ENCODE results near the gene PDE11A.
"Not testable (repeated sequence)": the region's sequence is repeated elsewhere in the genome, so short reads cannot be mapped to it uniquely, and the experiment has no call there.

Gene PDE11A

GRCh38 chr2:178072383-178073301, at the start of gene PDE11A:
PDE11A (minus strand) TSS chr2:178072777; CDS start chr2:178072437, 340 bp downstream.
- no peak for DNase-seq (ENCODE audit: low read depth in 2 of 2)

DNA sequence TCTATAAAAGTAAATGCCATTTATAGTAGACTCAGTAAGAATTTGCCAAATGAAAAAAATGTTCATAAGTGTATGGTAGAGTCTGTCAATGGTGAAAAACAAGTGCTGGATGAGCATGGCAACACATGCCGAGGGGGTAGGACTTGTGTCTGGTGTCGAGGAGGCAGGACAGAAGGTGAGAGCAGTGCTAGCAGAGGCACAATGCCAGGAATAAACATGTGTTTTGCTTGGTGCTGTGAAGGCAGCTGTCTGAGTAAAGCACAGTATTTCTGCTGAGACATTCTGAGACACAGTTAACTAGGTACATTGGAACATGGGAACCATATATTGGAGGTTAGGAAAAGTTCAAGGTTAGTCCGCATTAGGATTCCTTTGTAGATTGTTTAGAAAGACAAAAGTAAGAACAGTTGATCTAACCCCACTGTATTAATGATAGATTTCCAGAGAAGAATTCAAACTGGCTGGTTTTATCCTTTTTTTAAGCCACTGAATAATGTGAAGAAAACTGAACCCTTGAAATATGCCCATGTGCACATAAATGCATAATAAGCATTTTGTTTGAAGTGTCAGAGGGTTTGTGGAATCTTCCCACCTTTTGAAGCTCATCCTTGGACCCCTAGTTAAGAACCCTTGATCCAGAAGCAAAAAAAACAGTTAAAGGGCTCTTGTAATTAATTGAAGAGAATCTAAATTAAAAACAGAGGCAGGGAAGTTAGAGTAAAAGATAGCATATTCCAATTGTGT, 46.8 kb upstream of the PDE11A start:
- no peak for DNase-seq (ENCODE audit: low read depth in 2 of 2)

DNA sequence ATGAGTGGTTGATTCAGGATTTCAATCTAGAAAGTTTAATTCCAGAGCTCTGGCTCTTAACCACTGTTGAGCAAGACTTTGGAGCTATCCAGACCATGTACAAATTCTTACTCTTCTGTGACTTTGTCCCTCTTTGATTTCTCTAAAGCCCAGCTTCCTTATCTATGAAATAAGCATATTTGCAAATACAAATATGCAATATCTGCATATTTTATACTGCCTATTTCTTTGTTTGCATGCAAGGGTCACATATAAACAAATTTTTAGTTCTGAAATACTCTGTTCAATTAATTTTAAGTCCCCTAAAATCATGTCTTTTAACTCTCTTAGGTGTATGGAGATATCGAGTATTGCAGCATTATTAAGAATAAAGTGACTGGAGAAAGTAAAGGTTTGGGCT, 45.1 kb upstream of the PDE11A start:
- no peak for DNase-seq (ENCODE audit: low read depth in 2 of 2)

DNA sequence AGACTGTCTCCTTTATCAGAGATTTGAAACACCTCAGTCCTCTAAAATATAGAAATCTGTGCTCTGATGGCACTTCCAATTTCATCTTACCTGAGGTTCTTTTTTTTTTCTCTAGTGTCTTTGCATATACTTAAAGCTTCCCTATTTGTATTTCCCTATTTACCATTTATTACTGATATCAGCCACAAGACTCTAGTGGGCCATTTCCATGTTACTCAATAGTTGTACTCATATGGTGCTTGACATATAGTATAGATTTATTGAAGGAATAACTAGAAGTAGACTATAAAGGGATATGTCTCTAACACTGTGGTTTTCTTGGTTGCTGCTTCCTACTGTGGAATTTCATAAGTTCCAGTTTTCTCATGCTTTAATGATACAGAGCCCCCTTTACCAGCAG, 42.7 kb upstream of the PDE11A start:
- DNase-seq (ENCODE audit: low read depth in 2 of 2): no peak

DNA sequence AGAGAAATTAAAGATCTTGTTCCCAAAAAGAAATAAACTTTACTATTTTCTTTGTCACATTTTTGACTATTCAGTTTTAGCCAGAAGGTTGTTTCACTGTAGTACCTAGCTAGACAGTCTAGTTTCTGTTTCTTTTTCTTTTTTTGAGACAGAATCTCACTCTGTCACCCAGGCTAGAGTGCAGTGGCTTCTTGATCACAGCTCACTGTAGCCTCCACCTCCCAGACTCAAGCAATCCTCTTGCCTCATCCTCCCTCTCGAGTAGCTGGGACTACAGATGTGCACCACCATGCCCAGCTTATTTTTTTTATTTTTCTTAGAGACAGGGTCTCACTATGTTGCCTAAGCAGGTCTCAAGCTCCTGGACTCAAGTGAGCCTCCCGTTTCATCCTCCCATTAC, 41.9 kb upstream of the PDE11A start:
- no peak for DNase-seq (ENCODE audit: low read depth in 2 of 2)

GRCh38 chr2:178112202-178113152, 39.9 kb upstream of the PDE11A start, which contains the start of gene RBM45:
RBM45 (plus strand) TSS chr2:178112437; CDS start chr2:178112547, 110 bp downstream.
- DNase-seq (ENCODE audit: low read depth in 2 of 2): peak; percentile 59 to 81

DNA sequence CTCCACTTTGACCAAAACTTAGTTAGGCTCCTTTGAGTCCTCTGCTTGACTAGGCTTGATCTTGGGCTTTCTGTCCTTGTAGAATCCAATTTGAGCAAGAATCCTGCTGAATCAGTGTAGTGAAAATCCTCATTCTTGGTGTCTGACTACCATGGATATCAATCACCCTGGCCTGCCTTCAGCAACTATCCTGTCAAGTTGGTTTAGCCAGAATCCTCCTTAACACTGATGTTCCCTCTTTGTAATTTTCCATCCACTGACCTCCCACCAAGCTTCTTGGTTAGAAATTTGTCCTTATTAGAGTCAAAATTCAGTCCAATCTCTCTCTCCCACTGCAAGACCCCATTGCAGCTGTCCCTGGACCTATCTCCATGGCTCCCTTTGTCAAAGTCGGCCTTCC, 39.2 kb upstream of the PDE11A start:
- no peak for DNase-seq (ENCODE audit: low read depth in 2 of 2)

GRCh38 chr2:178110681-178111080, 38.1 kb upstream of the PDE11A start:
- DNase-seq (ENCODE audit: low read depth in 2 of 2): no peak

DNA sequence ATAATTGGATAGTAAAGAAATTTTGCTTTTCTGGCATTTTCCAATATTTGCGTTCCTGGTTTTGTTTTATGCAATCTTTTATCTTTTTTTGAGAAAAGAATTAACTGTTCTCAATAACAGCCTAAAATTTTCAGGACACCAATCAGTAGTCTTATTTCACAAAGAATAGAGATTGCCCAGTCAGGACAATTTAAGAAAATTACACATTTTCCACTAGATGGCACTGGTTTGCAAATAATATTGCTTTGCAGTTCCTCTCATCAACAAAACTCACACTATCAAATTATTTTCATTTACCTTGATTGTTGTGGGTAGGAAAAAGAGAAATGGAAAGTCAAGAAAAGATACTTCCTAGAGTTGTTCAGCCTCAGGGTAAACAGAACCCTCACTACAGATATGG, 37.2 kb upstream of the PDE11A start:
- DNase-seq (ENCODE audit: low read depth in 2 of 2): no peak

DNA sequence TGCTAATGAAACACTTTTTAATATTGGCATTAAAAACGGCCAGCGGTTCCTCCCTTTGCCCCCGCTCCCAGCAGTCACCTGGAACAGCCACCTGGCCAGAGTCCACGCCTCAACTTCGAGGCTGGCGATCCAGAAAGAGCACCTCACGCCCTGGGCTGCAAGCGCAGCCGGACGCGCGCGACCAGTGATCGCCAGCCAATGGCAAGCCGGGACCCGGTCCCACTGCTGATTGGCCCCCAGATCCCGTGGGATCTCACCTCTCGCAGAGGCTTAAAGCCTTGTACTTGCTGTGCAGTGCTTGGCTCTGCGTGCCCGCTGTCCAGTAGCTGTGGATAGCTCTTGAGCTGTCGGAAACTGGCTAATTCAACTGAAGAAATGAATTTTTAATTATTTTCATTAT, 35.6 kb upstream of the PDE11A start:
- DNase-seq (ENCODE audit: low read depth in 2 of 2): no peak

- DNase-seq (ENCODE audit: low read depth in 2 of 2): no peak
These were observed 33.5 kb upstream of the PDE11A start for GRCh38 chr2:178106053-178106452.

- no peak for DNase-seq (ENCODE audit: low read depth in 2 of 2)
These were observed 33.0 kb upstream of the PDE11A start for GRCh38 chr2:178105566-178105965.

- no peak for DNase-seq (ENCODE audit: low read depth in 2 of 2)
These were observed 28.9 kb upstream of the PDE11A start for GRCh38 chr2:178101321-178102079.

GRCh38 chr2:178093471-178093870, 20.9 kb upstream of the PDE11A start:
- no peak for DNase-seq (ENCODE audit: low read depth in 2 of 2)

GRCh38 chr2:178088774-178089270, 16.2 kb upstream of the PDE11A start:
- no peak for DNase-seq (ENCODE audit: low read depth in 2 of 2)

DNA sequence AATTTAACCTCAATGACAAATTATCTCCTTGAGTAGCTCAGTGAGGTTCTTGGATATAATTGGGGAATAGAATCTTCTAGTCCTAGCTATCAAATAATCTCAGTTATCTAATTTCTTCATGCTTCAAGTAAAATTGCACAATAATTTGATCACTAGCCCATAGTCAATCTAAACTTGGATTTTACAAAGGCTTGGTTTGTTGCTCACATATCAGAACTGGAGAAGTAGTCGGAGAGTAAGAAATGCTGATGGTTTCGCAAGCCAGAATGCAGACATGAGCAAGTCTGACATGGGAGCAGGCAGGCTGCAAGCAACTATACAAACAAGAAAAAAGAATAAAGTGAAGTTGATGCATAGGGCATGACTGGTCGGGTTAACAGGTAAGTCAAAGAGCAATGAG, 11.7 kb upstream of the PDE11A start:
- no peak for DNase-seq (ENCODE audit: low read depth in 2 of 2)

DNA sequence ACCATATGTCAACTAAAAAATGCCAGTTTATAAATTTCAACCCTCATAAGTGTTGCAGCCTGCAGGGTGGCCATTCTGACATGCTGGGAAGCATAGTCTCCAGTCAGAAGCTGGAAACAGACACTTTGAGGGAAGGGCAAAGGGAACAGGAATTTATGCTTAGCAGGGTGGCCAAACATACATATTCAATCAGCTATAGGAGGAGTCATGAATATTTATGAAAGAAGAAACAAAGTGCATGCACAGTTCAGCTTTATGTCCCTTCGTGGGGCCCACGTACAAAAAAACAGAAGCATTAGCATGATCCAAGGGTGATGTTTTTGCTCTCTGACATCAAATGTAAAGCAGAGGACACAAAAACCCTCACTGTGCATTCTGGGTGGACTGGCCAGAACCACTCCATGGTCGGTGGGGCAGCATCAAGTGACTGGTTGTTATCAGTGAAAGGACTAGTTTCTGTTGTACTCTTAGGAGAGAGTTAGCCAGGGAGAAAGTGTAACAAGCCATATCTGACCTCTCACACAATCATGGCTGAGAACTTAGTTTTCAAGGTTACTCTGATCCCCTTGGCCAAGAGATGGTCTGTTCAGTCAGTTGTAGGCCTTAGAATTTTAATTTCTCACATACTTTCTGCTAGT, 9.9 kb upstream of the PDE11A start:
- DNase-seq (ENCODE audit: low read depth in 2 of 2): no peak

GRCh38 chr2:178079279-178079678, 6.7 kb upstream of the PDE11A start:
- DNase-seq (ENCODE audit: low read depth in 2 of 2): not testable (repeated sequence)

DNA sequence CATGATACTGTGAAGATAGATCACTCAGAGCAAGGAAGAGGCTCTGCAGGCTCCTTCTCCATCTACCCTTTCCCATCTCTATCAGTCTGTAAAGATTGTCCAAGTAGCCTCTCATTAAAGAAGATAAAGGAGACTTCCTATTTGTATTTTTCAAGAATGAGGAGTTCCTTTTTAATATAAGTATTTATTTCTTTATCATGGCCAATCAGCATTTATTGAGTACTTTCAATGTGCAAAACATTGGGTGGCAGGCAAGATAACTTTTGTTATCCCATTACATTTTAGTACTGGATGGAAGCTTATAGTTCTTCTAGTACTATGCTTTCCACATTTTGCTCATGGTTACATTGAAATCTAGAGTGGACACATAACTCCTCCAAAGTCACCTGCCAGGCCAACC, 3.6 kb upstream of the PDE11A start:
- no peak for DNase-seq (ENCODE audit: low read depth in 2 of 2)

GRCh38 chr2:178075006-178075326, 2.4 kb upstream of the PDE11A start:
- no peak for DNase-seq (ENCODE audit: low read depth in 2 of 2)

Measured in stimulated activated CD4-positive, alpha-beta T cell treated with anti-CD3 and anti-CD28 coated beads, Interleukin-1b, Interleukin-23, amount 100 ng/mL, for 1 hour (primary cell).